ENCODE results near the gene ACOXL.
"Not testable (repeated sequence)": the region's sequence is repeated elsewhere in the genome, so short reads cannot be mapped to it uniquely, and the experiment has no call there.

The ACOXL gene

GRCh38 chr2:110959198-110959597 lies 226.8 kb downstream of the ACOXL start (continued):
- no peak for TF ChIP-seq ZNF692 (tag by site-specific recombination; IDR thresholded peaks at IDR 0.05)
- TF ChIP-seq ZNF341 (tag by site-specific recombination; IDR thresholded peaks at IDR 0.05; ENCODE audit: low read depth), result no peak
- no peak for TF ChIP-seq HIC1 (tag by site-specific recombination; IDR thresholded peaks at IDR 0.05)
- no peak for TF ChIP-seq ZNF623 (tag by site-specific recombination; IDR thresholded peaks at IDR 0.05)

GRCh38 chr2:110960281-110960680 lies 227.9 kb downstream of the ACOXL start:
- Histone ChIP-seq H3K27ac (ENCODE audit: extremely low read depth, low read depth, low read length) (no peak overlapping the region), H3K9me3 (ENCODE audit: control insufficient read depth, insufficient read depth, low read depth, low read length) (no peaks in the 10 kb centered on the region), H3K36me3 (ENCODE audit: control insufficient read depth in 2 of 2, insufficient read depth in 1 of 2, low read length in 2 of 2) (no peaks in the 10 kb centered on the region), H3K4me1 (ENCODE audit: control insufficient read depth, insufficient read depth, low read length) (no peaks in the 10 kb centered on the region), H3K4me3 (ENCODE audit: low read depth, low read length) (no peak overlapping the region)
- POLR2A ChIA-PET, result no interaction called here
- CTCF ChIA-PET, result no interaction called here
- TF ChIP-seq CTCF (tag by site-specific recombination; IDR thresholded peaks at IDR 0.05) (no peak), ZEB2 (tag by site-specific recombination; IDR thresholded peaks at IDR 0.05) (no peak), ZNF623 (tag by site-specific recombination; IDR thresholded peaks at IDR 0.05) (no peak), ZNF501 (tag by site-specific recombination; IDR thresholded peaks at IDR 0.05) (no peak), ZNF266 (tag by site-specific recombination; IDR thresholded peaks at IDR 0.05; ENCODE audit: low read depth) (no peak), ZNF426 (tag by site-specific recombination; IDR thresholded peaks at IDR 0.05) (no peak), ZNF654 (tag by site-specific recombination; IDR thresholded peaks at IDR 0.05; ENCODE audit: low read depth) (no peak)

- Histone ChIP-seq H3K36me3 (ENCODE audit: control insufficient read depth in 2 of 2, insufficient read depth in 1 of 2, low read length in 2 of 2) (no peaks in the 10 kb centered on the region), H3K27ac (ENCODE audit: extremely low read depth, low read depth, low read length) (no peak overlapping the region), H3K4me3 (ENCODE audit: low read depth, low read length) (no peak overlapping the region), H3K9me3 (ENCODE audit: control insufficient read depth, insufficient read depth, low read depth, low read length) (no peaks in the 10 kb centered on the region), H3K4me1 (ENCODE audit: control insufficient read depth, insufficient read depth, low read length) (no peaks in the 10 kb centered on the region)
- TF ChIP-seq ZNF639 (tag by site-specific recombination; IDR thresholded peaks at IDR 0.05) (no peak), ZXDB (tag by site-specific recombination; IDR thresholded peaks at IDR 0.05) (no peak), MYNN (tag by site-specific recombination; IDR thresholded peaks at IDR 0.05; ENCODE audit: borderline replicate concordance) (no peak), IKZF3 (tag by site-specific recombination; IDR thresholded peaks at IDR 0.05) (no peak)
- ChIA-PET POLR2A (no interaction called here), CTCF (no interaction called here)
Measured at GRCh38 chr2:110960954-110961353, 228.6 kb downstream of the ACOXL start.

GRCh38 chr2:110961643-110962042 lies 229.3 kb downstream of the ACOXL start:
- POLR2A ChIA-PET; H3K4me1 ChIP-seq (ENCODE audit: control insufficient read depth, insufficient read depth, low read length); H3K27ac ChIP-seq (ENCODE audit: extremely low read depth, low read depth, low read length); H3K9me3 ChIP-seq (ENCODE audit: control insufficient read depth, insufficient read depth, low read depth, low read length); CTCF ChIA-PET; H3K4me3 ChIP-seq (ENCODE audit: low read depth, low read length); H3K36me3 ChIP-seq (ENCODE audit: control insufficient read depth in 2 of 2, insufficient read depth in 1 of 2, low read length in 2 of 2): not testable (repeated sequence)

Data from HEK293 (cell line).